Measurements from ENCODE around the gene FBXL15. TPM values are rescaled to one million over a fixed set of nuclear protein-coding genes. Genes with fewer than 3 reads are reported as not detected.

Gene FBXL15
- total RNA-seq, 4 donors from 2014 or later = 18.6 to 41.9 (median 26.1) TPM

DNA sequence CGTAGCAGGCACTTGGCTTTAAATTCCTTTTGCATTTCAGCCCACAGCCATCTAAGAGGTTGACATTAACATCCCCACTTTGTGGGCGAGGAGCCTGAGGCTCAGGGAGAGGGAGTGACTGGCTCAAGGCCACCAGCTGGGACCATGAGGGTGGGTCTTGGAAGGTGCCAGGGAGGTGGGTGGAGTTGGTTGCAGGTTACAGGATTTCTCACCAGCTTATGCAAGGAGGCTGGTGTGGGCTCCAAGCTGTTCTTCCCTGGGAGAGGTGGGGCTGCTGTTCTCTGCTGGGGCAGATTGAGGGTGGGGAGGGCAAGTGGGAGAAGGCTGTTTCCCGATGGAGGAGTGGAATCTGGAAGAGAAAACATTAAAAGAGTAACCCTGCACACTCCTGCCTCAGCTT is 44.8 kb downstream of the FBXL15 start:
- peaks cover 0 to 9% of the 10 kb centered on the region in 2 donors for H3K36me3 ChIP-seq
- peaks cover 0 to 34% (median 12%) of the 10 kb centered on the region in 3 donors for H3K4me1 ChIP-seq
- no peaks in the 10 kb centered on the region for H3K9me3 ChIP-seq
- 8 to 33% methylated on average over 1 of the region's 3 CpGs for WGBS, 2 donors (ENCODE audit: low coverage in 1 of 2)
- H3K27me3 ChIP-seq = no peaks in the 10 kb centered on the region
- no peak overlapping the region for H3K4me3 ChIP-seq
- ATAC-seq = no peak
- TF ChIP-seq EP300 (IDR thresholded peaks at IDR 0.05) (no peak), POLR2AphosphoS5 (IDR thresholded peaks at IDR 0.05) (no peak), POLR2A (IDR thresholded peaks at IDR 0.05) (no peak)
- TF ChIP-seq, protein P1, sequence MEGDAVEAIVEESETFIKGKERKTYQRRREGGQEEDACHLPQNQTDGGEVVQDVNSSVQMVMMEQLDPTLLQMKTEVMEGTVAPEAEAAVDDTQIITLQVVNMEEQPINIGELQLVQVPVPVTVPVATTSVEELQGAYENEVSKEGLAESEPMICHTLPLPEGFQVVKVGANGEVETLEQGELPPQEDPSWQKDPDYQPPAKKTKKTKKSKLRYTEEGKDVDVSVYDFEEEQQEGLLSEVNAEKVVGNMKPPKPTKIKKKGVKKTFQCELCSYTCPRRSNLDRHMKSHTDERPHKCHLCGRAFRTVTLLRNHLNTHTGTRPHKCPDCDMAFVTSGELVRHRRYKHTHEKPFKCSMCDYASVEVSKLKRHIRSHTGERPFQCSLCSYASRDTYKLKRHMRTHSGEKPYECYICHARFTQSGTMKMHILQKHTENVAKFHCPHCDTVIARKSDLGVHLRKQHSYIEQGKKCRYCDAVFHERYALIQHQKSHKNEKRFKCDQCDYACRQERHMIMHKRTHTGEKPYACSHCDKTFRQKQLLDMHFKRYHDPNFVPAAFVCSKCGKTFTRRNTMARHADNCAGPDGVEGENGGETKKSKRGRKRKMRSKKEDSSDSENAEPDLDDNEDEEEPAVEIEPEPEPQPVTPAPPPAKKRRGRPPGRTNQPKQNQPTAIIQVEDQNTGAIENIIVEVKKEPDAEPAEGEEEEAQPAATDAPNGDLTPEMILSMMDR (IDR thresholded peaks at IDR 0.05) = no peak
- H3K27ac ChIP-seq = no peak overlapping the region

- peaks cover 0 to 16% (median 4%) of the 10 kb centered on the region in 3 donors for H3K4me1 ChIP-seq
- no peak overlapping the region for H3K27ac ChIP-seq
- H3K9me3 ChIP-seq = no peaks in the 10 kb centered on the region
- TF ChIP-seq, protein P1 (IDR thresholded peaks at IDR 0.05) = no peak
- TF ChIP-seq EP300 (IDR thresholded peaks at IDR 0.05) (no peak), POLR2A (IDR thresholded peaks at IDR 0.05) (no peak), POLR2AphosphoS5 (IDR thresholded peaks at IDR 0.05) (no peak)
- H3K4me3 ChIP-seq = no peak overlapping the region
- ATAC-seq = no peak
- H3K27me3 ChIP-seq = no peaks in the 10 kb centered on the region
- H3K36me3 ChIP-seq = peaks cover 0 to 23% of the 10 kb centered on the region in 2 donors
- WGBS, 2 donors (ENCODE audit: low coverage in 1 of 2) = 65 to 82% methylated on average over 3 to 6 of the region's 6 CpGs
Observed at GRCh38 chr10:102467318-102467717, 46.7 kb downstream of the FBXL15 start.

DNA sequence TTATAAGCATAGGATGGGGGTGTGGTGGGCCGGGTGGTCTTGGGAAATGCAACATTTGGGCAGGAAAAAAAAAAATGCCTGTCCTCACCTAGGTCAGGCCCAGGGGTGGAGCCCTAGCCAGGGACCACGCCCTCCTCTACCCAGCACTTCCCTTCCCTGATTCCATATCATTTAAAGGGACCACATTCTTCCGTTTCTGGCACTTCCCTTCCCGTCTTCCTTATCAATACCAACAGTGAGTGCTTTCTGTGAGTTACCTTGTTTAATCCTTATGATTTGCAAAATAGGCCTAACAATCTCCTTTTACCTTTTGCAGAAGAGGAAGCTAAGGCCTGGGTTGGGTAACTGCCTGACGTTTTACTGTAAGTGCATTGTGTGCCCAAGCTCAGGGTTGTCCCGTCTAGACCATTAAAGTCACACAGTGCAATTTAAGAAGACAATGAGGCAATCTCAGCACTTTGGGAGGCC is 47.4 kb downstream of the FBXL15 start:
- H3K27ac ChIP-seq = no peak overlapping the region
- no peaks in the 10 kb centered on the region for H3K27me3 ChIP-seq
- peaks cover 0 to 10% (median 0%) of the 10 kb centered on the region in 3 donors for H3K4me1 ChIP-seq
- H3K9me3 ChIP-seq = no peaks in the 10 kb centered on the region
- TF ChIP-seq EP300 (IDR thresholded peaks at IDR 0.05) = no peak
- WGBS, 2 donors (ENCODE audit: low coverage in 1 of 2) = 37 to 70% methylated on average over 3 to 5 of the region's 6 CpGs
- no peak for ATAC-seq
- peaks cover 0 to 24% of the 10 kb centered on the region in 2 donors for H3K36me3 ChIP-seq
- no peak overlapping the region for H3K4me3 ChIP-seq

- Histone ChIP-seq H3K4me1 (peaks cover 0 to 10% (median 0%) of the 10 kb centered on the region in 3 donors), H3K27me3 (no peaks in the 10 kb centered on the region), H3K36me3 (peaks cover 0 to 24% of the 10 kb centered on the region in 2 donors), H3K4me3 (no peak overlapping the region), H3K27ac (no peak overlapping the region), H3K9me3 (no peaks in the 10 kb centered on the region)
- TF ChIP-seq POLR2AphosphoS5 (IDR thresholded peaks at IDR 0.05) (no peak), EP300 (IDR thresholded peaks at IDR 0.05) (no peak), POLR2A (IDR thresholded peaks at IDR 0.05) (no peak)
- TF ChIP-seq, protein P1 (IDR thresholded peaks at IDR 0.05) = no peak
- peak; percentile 16 for ATAC-seq
- WGBS, 2 donors (ENCODE audit: low coverage in 1 of 2) = 37 to 69% methylated on average over 5 to 7 of the region's 9 CpGs
Observed at GRCh38 chr10:102468683-102469082, 48.0 kb downstream of the FBXL15 start.

DNA sequence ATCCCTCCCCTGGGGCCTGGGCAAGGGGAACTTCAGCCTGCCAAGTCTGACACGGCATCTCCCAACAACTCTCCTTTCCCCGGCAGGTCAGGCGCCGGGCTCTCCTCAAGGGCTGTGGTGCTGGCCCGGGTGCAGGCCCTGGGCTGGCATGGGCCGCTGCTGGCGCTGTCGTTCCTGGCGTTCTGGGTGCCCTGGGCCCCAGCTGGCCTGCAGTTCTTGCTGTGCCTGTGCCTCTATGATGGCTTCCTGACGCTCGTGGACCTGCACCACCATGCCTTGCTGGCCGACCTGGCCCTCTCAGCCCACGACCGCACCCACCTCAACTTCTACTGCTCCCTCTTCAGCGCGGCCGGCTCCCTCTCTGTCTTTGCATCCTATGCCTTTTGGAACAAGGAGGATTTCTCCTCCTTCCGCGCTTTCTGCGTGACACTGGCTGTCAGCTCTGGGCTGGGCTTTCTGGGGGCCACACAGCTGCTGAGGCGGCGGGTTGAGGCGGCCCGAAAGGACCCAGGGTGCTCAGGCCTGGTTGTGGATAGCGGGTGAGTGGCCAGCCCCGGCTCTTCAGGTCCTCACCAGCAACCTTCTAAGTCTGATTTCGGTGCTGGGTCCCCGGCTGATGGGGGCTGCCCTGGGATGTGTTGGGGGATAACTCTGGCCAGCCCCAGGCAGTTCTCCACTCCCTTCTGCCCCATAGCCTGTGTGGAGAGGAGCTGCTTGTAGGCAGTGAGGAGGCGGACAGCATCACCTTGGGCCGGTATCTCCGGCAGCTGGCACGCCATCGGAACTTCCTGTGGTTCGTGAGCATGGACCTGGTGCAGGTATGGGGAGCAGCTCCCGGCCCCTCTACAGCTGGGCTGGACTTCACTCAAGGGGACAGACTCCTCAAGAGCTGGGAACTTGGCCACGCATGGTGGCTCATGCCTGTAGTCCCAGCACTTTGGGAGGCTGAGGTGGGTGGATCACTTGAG is 50.2 kb downstream of the FBXL15 start:
- ATAC-seq = no peak
- WGBS, 2 donors (ENCODE audit: low coverage in 1 of 2) = 93% methylated on average over 5 of the region's 36 CpGs; no CpG with 5 or more reads in 1 of the 2 donors

More for the DNA sequence above, 50.2 kb downstream of the FBXL15 start:
- Histone ChIP-seq H3K27ac (no peak overlapping the region), H3K4me3 (no peak overlapping the region), H3K36me3 (peaks cover 0 to 24% of the 10 kb centered on the region in 2 donors), H3K27me3 (no peaks in the 10 kb centered on the region), H3K4me1 (peaks cover 0 to 10% (median 0%) of the 10 kb centered on the region in 3 donors), H3K9me3 (no peaks in the 10 kb centered on the region)
- TF ChIP-seq EP300 (IDR thresholded peaks at IDR 0.05) (no peak), POLR2A (IDR thresholded peaks at IDR 0.05) (no peak), POLR2AphosphoS5 (IDR thresholded peaks at IDR 0.05) (no peak)
- TF ChIP-seq, protein P1 (IDR thresholded peaks at IDR 0.05) = no peak

Measured in gastroesophageal sphincter (tissue), 4 donors.